Left renal pelvis (tissue), 4 donors: Measurements from ENCODE around the gene MAEA. TPM values are rescaled to one million over a fixed set of nuclear protein-coding genes. Genes with fewer than 3 reads are reported as not detected.

Experiments
- DNase-seq, 4 donors: peaks; one replicate each; pipeline ENCODE4 v3.0.0-alpha.2; 2013; ENCODE audit warnings: low read depth in 4 of 4, low spot score in 3 of 4
- polyA plus RNA-seq, 4 donors: library from polyadenylated mRNA; unstranded; fragments of 120-200 nt; gene quantifications; one replicate each; pipeline ENCODE4 v1.2.1, GENCODE V29; 2013; ENCODE audit not compliant: insufficient read length in 4 of 4

MAEA gene
- polyA plus RNA-seq, 4 donors: 59.0 to 76.8 (median 65.0) TPM

GRCh38 chr4:1376841-1377605 lies 87.3 kb downstream of the MAEA start:
- DNase-seq: no peak

DNA sequence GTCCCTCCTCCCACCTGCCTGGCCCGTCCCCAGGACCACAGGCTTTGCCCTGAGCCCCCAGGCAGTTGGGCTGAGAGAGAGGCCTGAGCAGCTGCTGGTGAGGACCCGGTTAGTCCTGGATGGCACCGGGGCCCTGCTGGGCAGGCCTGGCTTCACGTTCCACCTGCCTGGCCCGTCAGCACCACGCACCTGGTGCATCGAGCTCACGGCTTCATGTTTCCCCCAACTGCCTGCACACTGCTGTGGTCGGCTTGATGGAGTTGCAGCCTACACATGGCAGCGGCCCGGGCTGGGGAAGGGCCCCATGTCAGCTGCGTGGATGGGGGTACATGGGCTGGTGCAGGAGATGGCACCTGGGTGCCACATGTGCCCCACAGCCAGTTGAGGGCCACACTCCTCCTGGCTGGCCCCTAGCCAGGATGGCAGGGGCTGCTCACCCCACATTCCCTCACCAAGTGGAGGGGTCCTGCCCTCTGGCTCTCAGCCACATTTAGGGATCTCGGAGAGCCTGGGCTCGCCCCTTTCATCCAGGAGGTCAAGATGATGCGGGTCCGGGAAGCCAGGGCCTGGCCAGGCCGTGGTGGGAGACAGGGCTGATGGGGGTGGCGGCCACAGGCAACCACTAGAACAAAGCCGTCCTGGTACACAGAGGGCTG lies 88.0 kb downstream of the MAEA start:
- no peak for DNase-seq

DNA sequence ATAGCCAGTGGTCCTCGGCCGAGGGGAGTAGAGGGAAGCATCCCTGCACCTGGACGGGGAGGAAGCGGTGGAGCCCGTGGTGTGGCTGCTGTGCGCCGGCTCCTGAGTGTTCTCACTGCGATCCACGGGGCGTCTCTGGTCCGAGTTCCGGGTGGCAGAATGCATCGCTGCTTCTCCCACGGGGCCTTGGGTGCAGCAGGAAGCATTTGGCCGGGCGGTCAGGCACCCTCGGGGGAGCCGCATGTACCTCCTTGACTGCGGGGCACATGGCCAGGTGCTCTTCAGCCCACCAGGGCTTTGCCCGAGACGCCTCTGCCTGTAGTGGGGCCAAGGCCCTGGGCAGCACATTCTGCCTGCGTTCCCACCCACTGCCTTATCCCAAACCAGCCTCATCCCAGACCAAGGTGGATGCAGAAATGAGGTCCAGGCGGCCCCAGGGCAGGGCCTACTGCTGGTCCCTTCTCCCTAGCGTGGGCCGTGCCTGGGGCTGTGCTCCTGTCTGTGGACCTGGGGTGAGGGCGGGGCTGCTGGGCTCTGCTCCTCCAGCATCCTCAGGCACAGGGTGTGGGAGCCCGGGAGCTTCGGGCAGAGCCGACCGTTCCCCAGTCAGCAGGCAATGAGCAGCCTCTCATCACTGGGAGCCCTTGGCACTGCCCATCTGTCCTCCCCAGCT lies 89.0 kb downstream of the MAEA start:
- no peak for DNase-seq

- no peak for DNase-seq
These were observed 89.7 kb downstream of the MAEA start for GRCh38 chr4:1379351-1379781.

DNA sequence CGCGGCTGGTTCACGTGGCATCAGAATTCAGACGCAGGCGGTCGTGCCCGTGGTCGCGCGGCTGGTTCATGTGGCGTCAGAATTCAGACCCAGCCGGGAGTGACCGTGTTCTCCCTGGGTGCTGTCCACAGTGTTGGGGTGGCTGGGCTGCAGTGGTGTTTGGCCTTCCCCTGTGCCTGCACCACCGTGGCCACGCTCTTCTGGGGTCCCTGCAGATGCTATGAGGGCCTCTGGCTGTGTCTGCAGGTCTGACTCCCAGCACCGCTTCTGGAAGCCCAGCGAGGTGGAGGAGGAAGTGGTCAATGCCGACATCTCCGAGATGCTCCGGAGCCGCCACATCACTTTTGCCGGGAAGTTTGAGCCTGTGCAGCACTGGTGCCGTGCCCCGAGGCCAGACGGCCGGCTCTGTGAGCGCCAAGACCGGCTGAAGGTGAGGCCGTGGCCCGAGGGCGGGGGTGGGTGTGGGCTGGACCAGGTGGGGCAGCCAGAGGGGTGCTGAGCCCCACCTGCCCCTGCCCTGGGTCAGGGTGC lies 90.2 kb downstream of the MAEA start:
- DNase-seq: no peak

DNA sequence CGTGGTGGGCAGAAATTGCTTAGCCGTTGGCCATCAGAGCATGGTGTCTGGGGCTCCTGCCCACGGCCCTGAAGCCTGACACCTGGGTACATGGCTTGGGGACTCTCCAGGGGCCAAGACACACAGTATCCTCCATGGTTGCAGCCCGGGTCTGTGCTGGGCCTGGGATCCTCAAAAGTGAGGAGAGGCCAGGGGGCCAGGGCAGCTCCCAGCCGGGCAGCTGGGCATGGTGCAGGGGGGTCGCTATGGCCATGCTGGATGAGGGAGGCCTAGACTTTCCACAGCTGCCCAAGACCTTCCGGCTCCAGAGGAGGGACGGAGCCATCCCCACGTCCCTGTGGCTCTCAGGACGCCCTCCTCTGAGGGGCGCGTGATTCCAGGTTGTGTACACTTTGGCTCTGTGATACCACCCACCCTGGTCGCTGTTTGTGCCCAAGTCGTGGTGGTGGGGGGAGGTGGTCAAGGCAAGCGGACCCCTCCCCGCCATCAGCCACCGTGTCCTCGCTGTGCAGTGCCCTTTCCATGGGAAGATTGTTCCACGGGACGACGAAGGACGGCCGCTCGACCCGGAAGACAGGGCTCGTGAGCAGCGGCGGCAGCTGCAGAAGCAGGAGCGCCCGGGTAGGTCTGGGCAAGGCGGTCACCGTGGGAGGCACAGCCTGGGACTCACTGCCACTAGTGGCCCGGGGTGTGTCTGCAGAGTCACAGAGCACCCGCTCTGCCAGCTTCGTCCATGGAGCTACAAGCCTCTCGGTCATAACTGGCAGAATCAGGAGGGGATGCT lies 90.9 kb downstream of the MAEA start:
- no peak for DNase-seq

GRCh38 chr4:1381181-1381621 lies 91.5 kb downstream of the MAEA start:
- DNase-seq: no peak

DNA sequence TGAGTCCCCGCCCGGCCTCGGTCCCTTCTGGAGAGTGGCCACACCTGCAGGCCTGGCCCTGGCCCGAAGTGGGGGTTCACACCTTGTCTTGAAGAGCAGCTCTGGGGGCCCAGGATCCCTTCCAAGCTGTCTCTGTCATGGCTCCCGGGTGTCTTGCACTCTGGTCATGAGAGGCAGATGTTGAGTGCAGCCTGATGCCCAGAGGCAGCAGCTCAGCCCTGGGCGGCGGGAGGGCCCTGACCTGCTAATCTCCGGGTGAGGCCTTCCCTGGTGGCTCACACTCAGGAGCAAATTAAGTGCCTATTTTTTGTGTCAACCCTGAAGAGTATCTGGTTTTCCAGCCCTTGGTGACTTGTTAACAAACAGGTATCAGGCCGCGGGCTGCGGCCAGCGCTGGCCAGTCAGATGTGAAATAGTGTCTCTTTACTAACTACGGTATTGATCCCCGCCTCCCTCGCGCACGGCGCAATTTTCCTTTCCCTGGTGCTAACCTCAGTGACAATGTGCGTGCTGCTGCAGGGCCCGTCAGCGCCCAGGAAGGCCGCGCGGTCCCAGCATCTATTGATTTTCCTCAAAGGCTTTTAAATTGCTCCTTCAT lies 92.4 kb downstream of the MAEA start:
- DNase-seq: no peak

DNA sequence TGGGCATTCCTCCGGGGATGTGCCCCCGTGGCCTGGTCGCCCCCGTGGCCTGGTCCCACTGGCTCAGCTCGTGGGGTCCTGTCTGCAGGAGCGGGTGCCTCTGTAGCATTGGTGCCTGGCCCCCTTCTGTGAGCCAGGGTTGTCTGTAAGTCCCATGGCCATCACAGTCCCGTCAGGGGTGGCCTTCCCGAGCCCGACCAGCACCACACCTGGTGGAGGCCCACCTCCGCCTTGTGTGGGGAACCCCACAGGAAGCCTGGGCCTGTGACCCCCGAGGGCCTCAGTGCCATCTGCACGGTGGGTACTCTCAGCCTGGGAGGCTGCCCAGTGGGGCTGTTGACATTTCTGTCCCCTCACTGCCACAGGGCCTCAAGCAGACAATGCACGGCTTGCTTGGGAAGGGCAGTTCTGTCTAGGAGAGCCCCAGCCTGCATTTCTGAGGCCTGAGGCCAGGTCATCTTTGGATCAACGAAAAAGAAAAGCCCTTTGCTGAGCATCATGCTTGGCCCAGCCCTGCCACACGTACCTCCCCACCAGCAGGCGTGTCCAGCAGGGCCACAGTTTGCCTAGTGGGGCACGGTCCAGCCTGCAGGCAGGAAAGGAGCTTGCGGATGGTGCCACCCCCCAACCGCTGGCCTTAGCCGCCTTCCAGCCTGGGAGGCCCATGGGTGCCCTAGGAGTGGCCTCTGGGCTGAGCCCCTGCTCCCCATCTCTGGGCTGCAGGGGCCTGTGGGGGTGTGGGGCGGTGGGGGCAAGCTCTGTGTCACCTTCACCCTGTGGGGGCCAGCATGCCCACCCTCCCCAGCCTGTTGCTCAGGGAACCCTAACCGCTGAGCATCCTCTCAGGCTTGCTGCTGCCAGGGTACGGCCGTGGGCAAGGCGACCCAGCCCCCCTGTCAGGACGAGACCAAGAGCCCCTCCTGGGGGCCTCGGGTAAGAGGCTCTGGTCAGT lies 93.4 kb downstream of the MAEA start:
- no peak for DNase-seq

- DNase-seq: no peak
These were observed 94.3 kb downstream of the MAEA start for GRCh38 chr4:1383728-1384591.

DNA sequence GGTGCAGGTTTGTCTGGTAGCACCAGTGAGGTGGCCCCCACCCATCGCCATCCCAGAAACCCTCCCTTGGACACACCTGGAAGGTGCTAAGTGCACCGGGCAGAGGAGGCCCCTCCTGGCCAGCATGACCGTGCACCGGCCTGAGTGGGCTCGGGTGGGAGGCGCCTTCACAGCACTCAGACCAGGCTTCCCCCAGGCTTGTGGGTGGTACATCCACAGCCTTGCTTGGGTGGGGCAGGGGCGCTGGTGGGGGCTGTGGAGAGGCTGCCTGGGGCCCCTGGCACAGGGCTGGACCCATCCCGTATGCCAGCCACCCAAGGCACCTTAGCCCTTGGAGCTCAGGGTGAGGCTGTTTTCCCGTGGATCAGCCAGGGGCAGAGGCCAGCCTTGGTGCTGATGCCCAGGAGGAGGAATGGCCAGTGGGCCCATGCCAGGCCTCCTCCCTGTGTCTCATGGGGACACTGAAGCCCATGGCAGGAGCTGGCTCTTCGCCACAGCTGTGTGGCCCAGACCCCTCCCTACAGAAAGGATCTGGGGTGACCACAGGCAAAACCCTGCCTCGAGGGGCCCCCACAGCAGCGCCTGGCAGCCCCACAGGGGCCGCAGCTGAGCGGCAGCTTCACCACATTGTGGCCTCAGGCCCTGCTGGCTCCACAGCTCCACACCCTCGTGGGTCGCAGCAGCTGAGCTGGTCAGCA lies 95.1 kb downstream of the MAEA start:
- DNase-seq: no peak

- DNase-seq: no peak
These were observed 96.0 kb downstream of the MAEA start for GRCh38 chr4:1385373-1386340.
